Mammary epithelial cell (primary cell): ENCODE results near the gene MAPK11.

Source experiments
- CTCF ChIP-seq, 2 donors: IDR thresholded peaks in 1 of 2; conservative IDR thresholded peaks in 1 of 2; 2 replicates each; pipeline ENCODE4 v1.5.1; 2011 to 2012; ENCODE audit warnings: inconsistent platforms in 2 of 2, low read length in 2 of 2, mild to moderate bottlenecking in 2 of 2, control low read depth in 1 of 2, low read depth in 1 of 2; ENCODE audit not compliant: insufficient read depth in 1 of 2; ENCODE audit errors: extremely low read depth in 1 of 2
- EZH2 ChIP-seq: IDR thresholded peaks from 2 replicates; pipeline ENCODE4 v1.6.1; 2012; ENCODE audit warnings: low read length, inconsistent platforms, borderline replicate concordance

GRCh38 chr22:50311606-50312351 lies 41.6 kb upstream of the MAPK11 start:
- no peak for TF ChIP-seq CTCF (conservative IDR thresholded peaks at IDR 0.05 in 1 of 2, IDR thresholded peaks at IDR 0.05 in 1 of 2; ENCODE audit: extremely low read depth in 1 of 2, insufficient read depth in 1 of 2, low read depth in 1 of 2, low read length in 2 of 2)
- no peak for TF ChIP-seq EZH2
